ENCODE measurements around the gene ELP5.

The ELP5 gene

GRCh38 chr17:7256766-7257456, 4.9 kb downstream of the ELP5 start:
- DNase-seq (ENCODE audit: low read depth in 2 of 2), result no peak

- no peak for DNase-seq (ENCODE audit: low read depth in 2 of 2)
These were observed 6.9 kb downstream of the ELP5 start for GRCh38 chr17:7258731-7259554.

DNA sequence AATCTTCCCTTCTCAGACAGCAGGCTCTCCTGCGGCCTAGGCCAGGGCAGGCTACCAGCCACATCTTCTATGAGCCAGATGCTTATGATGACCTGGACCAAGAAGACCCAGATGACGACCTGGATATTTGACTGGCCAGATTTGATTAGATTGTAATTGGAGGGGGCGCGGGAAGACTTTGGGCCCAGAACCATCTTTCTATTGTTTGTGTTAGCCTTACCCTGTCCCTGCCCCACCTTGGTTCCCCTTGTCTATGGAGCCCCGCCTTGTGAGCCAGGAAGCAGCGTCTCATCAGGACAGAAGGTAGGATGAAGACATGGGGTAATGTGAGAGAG, 7.5 kb downstream of the ELP5 start:
- no peak for DNase-seq (ENCODE audit: low read depth in 2 of 2)

- no peak for DNase-seq (ENCODE audit: low read depth in 2 of 2)
These were observed 8.1 kb downstream of the ELP5 start for GRCh38 chr17:7260151-7260550.

- no peak for DNase-seq (ENCODE audit: low read depth in 2 of 2)
These were observed 8.8 kb downstream of the ELP5 start for GRCh38 chr17:7260651-7261378.

DNA sequence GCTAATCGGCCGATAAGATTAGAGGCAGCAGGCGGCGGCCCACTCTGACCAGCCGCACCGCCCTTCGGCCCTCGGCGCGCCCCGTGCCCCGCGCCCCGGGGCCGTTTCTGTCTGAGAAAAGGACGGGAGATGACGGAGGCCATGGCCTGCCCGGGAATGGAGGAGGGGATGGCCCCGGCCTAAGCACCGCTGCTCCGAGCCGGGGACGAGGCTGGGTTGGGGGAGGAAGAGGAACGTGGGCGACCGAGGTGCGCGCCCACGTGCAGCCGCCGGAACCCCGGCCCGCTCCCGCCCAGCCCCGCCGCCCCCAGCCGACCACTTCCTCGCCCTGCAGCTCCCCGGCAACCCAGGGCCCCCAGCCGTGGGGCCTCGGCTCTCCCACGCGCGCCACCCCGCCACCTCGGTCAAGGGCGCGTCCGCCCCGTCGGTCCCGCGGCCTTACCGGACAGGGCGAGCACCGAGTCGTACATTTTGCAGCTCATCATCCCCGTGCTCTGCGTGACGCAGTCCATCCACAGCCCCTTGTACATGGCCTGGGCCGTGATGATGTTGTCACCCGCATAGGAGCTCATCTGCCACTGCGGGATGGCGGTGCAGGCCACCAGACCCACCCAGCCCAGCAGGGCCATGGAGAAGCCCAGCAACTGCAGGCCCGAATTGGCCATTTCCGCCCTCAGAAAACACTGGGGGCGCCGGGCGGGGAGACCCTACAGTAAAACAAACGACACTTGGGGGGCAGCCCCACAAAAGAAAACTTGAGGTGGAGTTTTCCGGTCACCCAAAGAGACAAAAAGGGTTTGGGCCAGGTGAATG, 9.6 kb downstream of the ELP5 start:
- DNase-seq (ENCODE audit: low read depth in 2 of 2), result no peak

DNA sequence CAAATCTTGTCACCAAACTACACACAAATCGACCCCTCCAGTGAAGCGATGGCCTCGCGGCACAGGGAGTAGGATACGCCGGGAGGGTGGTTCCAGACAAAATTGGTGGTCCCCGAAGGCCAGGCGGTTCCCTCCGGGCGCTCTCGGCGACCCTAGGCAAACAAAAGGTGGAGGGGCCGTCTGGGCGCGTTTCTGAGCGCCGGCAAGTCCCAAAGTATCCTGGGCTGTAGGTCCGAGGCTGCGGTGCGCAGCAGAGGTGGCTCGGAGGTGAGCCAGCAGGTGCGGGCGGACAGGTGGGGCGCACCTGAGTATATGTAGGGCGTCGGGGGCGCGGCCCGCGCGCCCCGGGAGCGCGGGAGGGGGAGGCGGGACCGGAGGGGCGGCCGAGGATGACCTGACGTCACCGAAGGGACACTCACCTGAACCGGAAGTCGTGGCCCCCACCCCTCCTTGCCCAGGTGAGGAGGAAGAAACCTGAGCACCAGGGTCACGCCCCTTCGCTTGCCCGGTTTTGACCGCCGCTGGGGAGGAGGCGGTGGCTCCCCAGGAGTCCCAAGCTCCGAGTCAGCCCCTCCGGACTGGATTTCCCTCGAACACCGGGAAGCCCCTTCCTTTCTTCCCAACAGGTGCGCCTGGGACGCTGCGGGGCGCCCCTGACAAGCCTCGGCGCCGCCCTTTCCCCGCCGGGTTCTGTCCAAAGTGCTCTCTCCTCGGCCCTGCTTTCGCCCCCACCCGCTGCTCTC, 10.3 kb downstream of the ELP5 start, which contains the start of gene CLDN7:
Gene CLDN7, minus strand, starts transcription at position 287 of the 743 bp plus-strand sequence. CDS start 435 bp downstream, outside the sequence.
- no peak for DNase-seq (ENCODE audit: low read depth in 2 of 2)

DNA sequence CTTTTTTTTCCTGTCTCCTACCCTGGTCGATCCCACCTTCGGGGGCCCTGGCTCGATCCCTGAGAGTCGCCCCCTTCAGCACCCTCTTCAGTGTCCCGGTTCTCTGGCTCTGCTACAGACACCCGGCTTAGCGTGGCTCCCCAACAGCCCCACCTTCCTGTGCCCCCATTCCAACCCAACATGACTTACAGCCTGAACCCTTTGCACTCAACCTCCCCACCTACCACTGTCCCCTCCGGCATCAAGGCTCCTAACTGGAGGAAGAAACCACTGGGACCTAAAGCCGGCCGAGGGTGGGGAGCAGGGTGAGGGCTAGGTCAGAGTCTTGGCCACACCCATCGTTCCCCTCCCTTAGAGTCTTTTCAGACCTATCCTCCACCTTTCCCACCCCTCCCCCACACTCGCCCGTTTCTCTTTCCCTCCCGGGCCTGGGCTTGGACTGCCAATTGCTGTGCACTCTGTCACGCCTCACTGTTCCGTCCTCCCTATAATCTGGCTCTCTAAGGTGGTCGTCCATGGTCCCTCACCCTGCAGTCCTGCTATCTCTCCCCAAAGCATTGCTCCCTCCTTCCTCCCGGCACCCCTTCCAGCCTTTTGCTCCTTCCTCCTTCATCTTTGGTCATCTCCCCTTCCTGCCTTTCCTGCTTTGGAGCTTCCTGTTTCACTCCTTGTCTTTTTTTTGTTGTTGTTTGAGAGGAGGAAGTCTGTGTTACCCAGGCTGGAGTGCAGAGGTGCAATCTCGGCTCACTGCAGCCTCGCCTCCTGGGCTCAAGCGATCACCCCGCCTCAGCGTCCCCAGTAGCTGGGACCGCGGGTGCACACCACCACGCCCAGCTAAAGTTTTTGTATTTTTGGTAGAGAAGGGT, 11.2 kb downstream of the ELP5 start:
- no peak for DNase-seq (ENCODE audit: low read depth in 2 of 2)

GRCh38 chr17:7263801-7264078, 11.7 kb downstream of the ELP5 start:
- DNase-seq (ENCODE audit: low read depth in 2 of 2), result no peak

GRCh38 chr17:7266784-7267183, 14.8 kb downstream of the ELP5 start:
- no peak for DNase-seq (ENCODE audit: low read depth in 2 of 2)

DNA sequence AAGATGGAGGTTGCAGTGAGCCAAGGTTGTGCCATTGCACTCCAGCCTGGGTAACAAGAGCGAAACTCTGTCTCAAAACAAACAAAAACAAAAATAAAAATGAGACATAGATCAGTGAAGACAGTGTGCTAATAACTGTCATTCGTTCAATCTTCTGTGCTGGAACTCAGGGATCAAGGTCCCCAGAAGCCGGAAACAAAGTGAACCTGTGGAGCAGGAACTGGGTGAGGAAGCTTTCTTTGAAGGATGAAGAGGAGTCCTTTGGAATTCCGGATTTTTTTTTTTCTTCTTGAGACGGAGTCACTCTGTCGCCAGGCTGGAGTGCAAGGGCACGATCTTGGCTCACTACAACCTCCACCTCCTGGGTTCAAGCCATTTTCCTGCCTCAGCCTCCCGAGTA, 27.4 kb downstream of the ELP5 start:
- DNase-seq (ENCODE audit: low read depth in 2 of 2), result no peak

DNA sequence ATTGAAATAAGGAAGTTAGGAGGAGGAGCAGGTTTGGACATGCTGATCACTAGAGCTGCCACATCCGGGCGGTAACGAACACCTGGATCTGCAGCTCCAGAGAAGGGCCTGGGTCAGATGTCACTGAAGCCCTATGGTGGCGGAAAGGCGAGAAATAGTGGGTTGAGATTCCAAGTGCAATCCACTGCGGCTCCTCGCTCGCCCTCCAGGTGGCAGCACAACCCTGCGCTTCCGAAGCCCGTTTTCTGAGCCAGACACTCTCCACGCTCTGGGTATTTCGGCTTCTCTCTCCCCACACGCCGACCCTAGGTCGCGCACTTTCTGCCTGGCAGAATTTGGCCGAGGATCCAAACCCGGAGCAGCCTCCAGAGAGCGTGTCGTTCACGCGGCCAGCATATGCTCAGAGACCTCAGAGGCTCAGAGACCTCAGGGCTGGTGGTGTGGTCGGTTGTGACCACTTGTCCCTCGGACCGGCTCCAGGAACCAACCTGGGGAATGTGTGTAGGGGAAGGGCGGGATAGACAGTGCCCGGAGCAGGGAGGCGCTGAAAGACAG, 28.6 kb downstream of the ELP5 start:
- peak; percentile 20 for DNase-seq (ENCODE audit: low read depth in 2 of 2)

DNA sequence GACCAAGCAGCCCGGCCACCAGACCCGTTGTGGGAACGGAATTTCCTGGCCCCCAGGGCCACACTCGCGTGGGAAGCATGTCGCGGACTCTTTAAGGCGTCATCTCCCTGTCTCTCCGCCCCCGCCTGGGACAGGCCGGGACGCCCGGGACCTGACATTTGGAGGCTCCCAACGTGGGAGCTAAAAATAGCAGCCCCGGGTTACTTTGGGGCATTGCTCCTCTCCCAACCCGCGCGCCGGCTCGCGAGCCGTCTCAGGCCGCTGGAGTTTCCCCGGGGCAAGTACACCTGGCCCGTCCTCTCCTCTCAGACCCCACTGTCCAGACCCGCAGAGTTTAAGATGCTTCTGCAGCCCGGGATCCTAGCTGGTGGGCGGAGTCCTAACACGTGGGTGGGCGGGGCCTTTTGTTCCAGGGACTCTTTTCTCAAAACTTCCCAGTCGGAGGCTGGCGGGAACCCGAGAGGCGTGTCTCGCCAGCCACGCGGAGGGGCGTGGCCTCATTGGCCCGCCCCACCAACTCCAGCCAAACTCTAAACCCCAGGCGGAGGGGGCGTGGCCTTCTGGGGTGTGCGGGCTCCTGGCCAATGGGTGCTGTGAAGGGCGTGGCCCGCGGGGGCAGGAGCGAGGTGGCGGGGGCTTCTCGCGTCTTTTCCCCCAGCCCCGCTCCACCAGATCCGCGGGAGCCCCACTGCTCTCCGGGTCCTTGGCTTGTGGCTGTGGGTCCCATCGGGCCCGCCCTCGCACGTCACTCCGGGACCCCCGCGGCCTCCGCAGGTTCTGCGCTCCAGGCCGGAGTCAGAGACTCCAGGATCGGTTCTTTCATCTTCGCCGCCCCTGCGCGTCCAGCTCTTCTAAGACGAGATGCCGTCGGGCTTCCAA, 29.3 kb downstream of the ELP5 start, which contains the start of gene SLC2A4:
Gene SLC2A4, plus strand, starts transcription at position 645 of the 879 bp plus-strand sequence. Its CDS starts 217 bp downstream, at position 862.
- peak; percentile 79 for DNase-seq (ENCODE audit: low read depth in 2 of 2)

DNA sequence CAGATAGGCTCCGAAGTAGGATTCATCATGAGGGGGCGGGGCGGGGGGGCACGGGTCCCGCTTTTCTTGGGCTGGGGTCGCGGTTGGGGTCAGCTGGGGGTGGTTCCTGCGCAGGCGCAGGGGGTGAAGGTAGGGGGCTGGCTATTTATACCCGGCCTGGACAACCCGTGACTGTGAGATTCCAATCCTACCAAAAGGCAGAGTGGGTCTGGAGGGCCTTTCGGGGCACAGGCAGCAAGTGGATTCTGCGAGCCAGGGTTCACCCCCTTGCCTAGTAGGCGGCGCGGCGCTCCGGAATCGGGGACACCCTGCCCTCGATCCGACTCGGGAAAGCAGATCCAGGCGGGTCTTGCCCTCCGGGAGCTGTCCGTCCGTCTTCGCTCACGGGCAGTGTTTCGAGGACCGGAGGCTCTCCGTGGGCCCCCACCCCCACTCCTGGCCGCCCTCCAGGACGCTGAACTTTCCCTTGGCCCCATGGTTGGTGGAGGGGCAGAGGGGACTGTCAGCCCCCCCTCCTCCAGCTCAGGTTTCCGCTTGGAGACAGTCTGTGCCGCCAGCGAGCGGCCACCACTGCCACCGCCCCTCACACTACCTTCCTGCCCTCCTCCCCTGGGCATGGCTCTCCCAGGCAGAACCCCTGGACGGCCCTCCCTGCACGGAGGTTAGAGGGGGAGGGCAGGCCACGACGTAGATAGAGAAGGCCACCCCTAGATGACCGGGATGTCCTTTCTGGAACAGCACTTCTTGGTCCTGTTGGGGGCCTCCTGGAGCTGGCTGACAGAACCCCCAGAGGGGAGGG, 30.1 kb downstream of the ELP5 start:
- no peak for DNase-seq (ENCODE audit: low read depth in 2 of 2)

GRCh38 chr17:7282752-7283321, 30.8 kb downstream of the ELP5 start:
- DNase-seq (ENCODE audit: low read depth in 2 of 2), result no peak

DNA sequence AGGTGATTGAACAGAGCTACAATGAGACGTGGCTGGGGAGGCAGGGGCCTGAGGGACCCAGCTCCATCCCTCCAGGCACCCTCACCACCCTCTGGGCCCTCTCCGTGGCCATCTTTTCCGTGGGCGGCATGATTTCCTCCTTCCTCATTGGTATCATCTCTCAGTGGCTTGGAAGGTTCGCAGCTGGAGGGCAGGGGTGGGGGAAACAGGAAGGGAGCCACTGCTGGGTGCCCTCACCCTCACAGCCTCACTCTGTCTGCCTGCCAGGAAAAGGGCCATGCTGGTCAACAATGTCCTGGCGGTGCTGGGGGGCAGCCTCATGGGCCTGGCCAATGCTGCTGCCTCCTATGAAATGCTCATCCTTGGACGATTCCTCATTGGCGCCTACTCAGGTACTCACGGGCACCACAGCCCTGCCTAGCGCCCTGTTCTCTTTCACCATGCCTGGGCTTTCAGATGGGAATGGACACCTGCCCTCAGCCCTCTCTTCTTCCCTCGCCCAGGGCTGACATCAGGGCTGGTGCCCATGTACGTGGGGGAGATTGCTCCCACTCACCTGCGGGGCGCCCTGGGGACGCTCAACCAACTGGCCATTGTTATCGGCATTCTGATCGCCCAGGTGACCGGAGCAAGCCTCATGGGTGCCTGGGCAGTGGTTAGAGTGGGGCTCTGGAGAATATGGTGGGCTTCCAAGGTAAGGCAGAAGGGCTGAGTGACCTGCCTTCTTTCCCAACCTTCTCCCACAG, 31.6 kb downstream of the ELP5 start:
- no peak for DNase-seq (ENCODE audit: low read depth in 2 of 2)

GRCh38 chr17:7284911-7285310, 32.9 kb downstream of the ELP5 start:
- no peak for DNase-seq (ENCODE audit: low read depth in 2 of 2)
